Measurements from ENCODE around the gene EIF4A2. TPM values are rescaled to one million over a fixed set of nuclear protein-coding genes. Genes with fewer than 3 reads are reported as not detected.
A peak's percentile ranks its signal among the peaks of the same experiment; 100 is the strongest.
"Not testable (repeated sequence)": the region's sequence is repeated elsewhere in the genome, so short reads cannot be mapped to it uniquely, and the experiment has no call there.

EIF4A2 gene
- total and polyA plus RNA-seq, 3 experiments from 2014 or later, result 211 to 564 (median 563) TPM

DNA sequence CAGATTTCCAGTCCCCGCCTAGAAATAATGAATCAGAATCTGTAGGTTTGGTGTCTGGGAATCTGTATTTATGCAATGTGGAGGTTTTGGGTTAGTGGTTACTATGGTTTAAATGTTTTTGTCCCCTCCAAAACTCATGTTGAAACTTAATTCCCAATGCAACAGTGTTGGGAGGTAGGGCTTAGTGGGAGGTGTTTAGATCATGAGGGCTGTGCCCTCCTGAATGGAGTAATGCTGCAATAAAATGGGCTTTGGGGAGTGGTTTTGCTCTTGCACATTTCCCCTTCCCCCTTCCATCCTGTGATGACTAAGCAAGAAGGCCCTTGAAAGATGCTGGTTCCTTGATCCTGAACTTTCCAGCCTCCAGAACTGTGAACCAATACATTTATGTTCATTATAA is 32.1 kb downstream of the EIF4A2 start:
- H3K9me3 Mint-ChIP-seq, result no peaks in the 10 kb centered on the region
- peaks cover 0 to 6% of the 10 kb centered on the region in 2 donors for H3K27me3 Mint-ChIP-seq
- no peaks in the 10 kb centered on the region for H3K36me3 Mint-ChIP-seq
- Histone ChIP-seq H3K27ac (ENCODE audit: low read depth, low read length) (no peak overlapping the region), H3K4me3 (ENCODE audit: low read length) (no peak overlapping the region), H3K36me3 (ENCODE audit: insufficient read depth, low read length) (no peaks in the 10 kb centered on the region), H3K9me3 (ENCODE audit: low read length) (no peaks in the 10 kb centered on the region), H3K4me1 (ENCODE audit: insufficient read depth, low read length) (no peaks in the 10 kb centered on the region), H3K27me3 (ENCODE audit: insufficient read depth, low read length, poor library complexity, severe bottlenecking) (no peaks in the 10 kb centered on the region)
- H3K4me3 Mint-ChIP-seq, result no peak overlapping the region
- no peak overlapping the region for H3K27ac Mint-ChIP-seq
- ChIA-PET POLR2A (interaction anchor here (0.6 kb wide), 1 partner anchor 280 kb away, joined by 3 read pairs; no protein-coding TSS in a partner anchor), CTCF (interaction anchor here (13.3 kb wide), 1 partner anchor 201 kb away, joined by 217 read pairs; the partner anchor contains the start of gene AHSG)
- H3K4me1 Mint-ChIP-seq, result peaks cover 0 to 3% (median 0%) of the 10 kb centered on the region in 3 donors
- DNase-seq, result no peak

DNA sequence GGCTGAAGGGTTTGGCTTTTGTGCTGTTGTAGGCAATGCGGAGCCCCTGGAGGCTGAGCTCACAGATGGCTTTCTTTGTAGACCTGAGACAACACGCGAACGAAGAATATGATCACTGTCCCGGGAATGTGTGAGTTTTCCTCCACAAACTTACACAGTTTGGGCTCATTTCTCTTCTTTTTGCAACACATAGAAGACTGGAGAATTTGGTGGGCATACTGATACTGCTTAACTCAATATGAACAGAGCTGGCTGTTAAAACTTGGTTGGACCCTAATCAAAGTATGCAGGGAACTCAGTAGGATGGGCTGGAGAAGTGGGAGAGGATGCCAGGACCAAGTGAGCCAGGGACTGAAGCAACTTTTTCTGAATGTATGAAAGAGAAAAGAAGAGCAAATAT is 35.1 kb downstream of the EIF4A2 start:
- H3K4me3 ChIP-seq (ENCODE audit: low read length), result no peak overlapping the region
- H3K9me3 ChIP-seq (ENCODE audit: low read length), result no peaks in the 10 kb centered on the region
- no peaks in the 10 kb centered on the region for H3K4me1 ChIP-seq (ENCODE audit: insufficient read depth, low read length)
- no peaks in the 10 kb centered on the region for H3K27me3 ChIP-seq (ENCODE audit: insufficient read depth, low read length, poor library complexity, severe bottlenecking)
- ChIA-PET POLR2A (no interaction called here), CTCF (interaction anchor here (1.1 to 13.3 kb wide), 2 partner anchors 9 to 204 kb away, joined by 3 to 217 read pairs; partner anchors contain the start of gene AHSG)
- H3K4me1 Mint-ChIP-seq, result peaks cover 0 to 3% (median 0%) of the 10 kb centered on the region in 3 donors
- no peaks in the 10 kb centered on the region for H3K36me3 ChIP-seq (ENCODE audit: insufficient read depth, low read length)
- H3K36me3 Mint-ChIP-seq, result no peaks in the 10 kb centered on the region
- H3K27ac Mint-ChIP-seq, result no peak overlapping the region
- H3K27me3 Mint-ChIP-seq, result peaks cover 0 to 1% of the 10 kb centered on the region in 2 donors
- DNase-seq, result no peak
- no peaks in the 10 kb centered on the region for H3K9me3 Mint-ChIP-seq
- no peak overlapping the region for H3K4me3 Mint-ChIP-seq
- no peak overlapping the region for H3K27ac ChIP-seq (ENCODE audit: low read depth, low read length)

- H3K36me3 Mint-ChIP-seq, result no peaks in the 10 kb centered on the region
- Histone ChIP-seq H3K36me3 (ENCODE audit: insufficient read depth, low read length) (no peaks in the 10 kb centered on the region), H3K27ac (ENCODE audit: low read depth, low read length) (no peak overlapping the region), H3K27me3 (ENCODE audit: insufficient read depth, low read length, poor library complexity, severe bottlenecking) (no peaks in the 10 kb centered on the region), H3K4me1 (ENCODE audit: insufficient read depth, low read length) (no peaks in the 10 kb centered on the region), H3K4me3 (ENCODE audit: low read length) (no peak overlapping the region), H3K9me3 (ENCODE audit: low read length) (no peaks in the 10 kb centered on the region)
- H3K9me3 Mint-ChIP-seq, result no peaks in the 10 kb centered on the region
- ChIA-PET CTCF (interaction anchor here (1.1 to 13.3 kb wide), 2 partner anchors 10 to 204 kb away, joined by 3 to 217 read pairs; partner anchors contain the start of gene AHSG), POLR2A (no interaction called here)
- no peak overlapping the region for H3K4me3 Mint-ChIP-seq
- no peak overlapping the region for H3K27ac Mint-ChIP-seq
- peaks cover 0 to 1% of the 10 kb centered on the region in 2 donors for H3K27me3 Mint-ChIP-seq
- no peak for DNase-seq
- H3K4me1 Mint-ChIP-seq, result peaks cover 0 to 3% (median 0%) of the 10 kb centered on the region in 3 donors
Observed at GRCh38 chr3:186818956-186819355, 35.6 kb downstream of the EIF4A2 start.

- H3K4me1 Mint-ChIP-seq, result peaks cover 7 to 13% (median 10%) of the 10 kb centered on the region in 3 donors
- no peaks in the 10 kb centered on the region for H3K9me3 ChIP-seq (ENCODE audit: low read length)
Observed at GRCh38 chr3:186821429-186822387, 38.3 kb downstream of the EIF4A2 start.

GRCh38 chr3:186822388-186822759 is 39.0 kb downstream of the EIF4A2 start:
- H3K27ac ChIP-seq (ENCODE audit: low read depth, low read length); POLR2A ChIA-PET; H3K27me3 ChIP-seq (ENCODE audit: insufficient read depth, low read length, poor library complexity, severe bottlenecking); H3K4me3 ChIP-seq (ENCODE audit: low read length); H3K36me3 ChIP-seq (ENCODE audit: insufficient read depth, low read length); H3K9me3 ChIP-seq (ENCODE audit: low read length); H3K4me3 Mint-ChIP-seq; H3K9me3 Mint-ChIP-seq; DNase-seq; H3K36me3 Mint-ChIP-seq; H3K27ac Mint-ChIP-seq: not testable (repeated sequence)
- peaks cover 7 to 17% (median 11%) of the 10 kb centered on the region in 3 donors for H3K4me1 Mint-ChIP-seq
- CTCF ChIA-PET, result interaction anchor here (1.4 to 13.3 kb wide), 9 partner anchors 10 to 252 kb away, joined by 3 to 217 read pairs (median 6); partner anchors contain the start of genes AHSG, DNAJB11 and EIF4A2
- H3K4me1 ChIP-seq (ENCODE audit: insufficient read depth, low read length), result peaks cover 12% of the 10 kb centered on the region
- H3K27me3 Mint-ChIP-seq, result peaks cover 3 to 10% of the 10 kb centered on the region in 2 donors

More at GRCh38 chr3:186821429-186822387, 38.3 kb downstream of the EIF4A2 start:
- Histone ChIP-seq H3K27ac (ENCODE audit: low read depth, low read length) (no peak overlapping the region), H3K27me3 (ENCODE audit: insufficient read depth, low read length, poor library complexity, severe bottlenecking) (peaks cover 7% of the 10 kb centered on the region), H3K4me1 (ENCODE audit: insufficient read depth, low read length) (peaks cover 12% of the 10 kb centered on the region), H3K36me3 (ENCODE audit: insufficient read depth, low read length) (no peaks in the 10 kb centered on the region), H3K4me3 (ENCODE audit: low read length) (no peak overlapping the region)
- DNase-seq, result peak in 2 of 5 donors; percentile 32 to 33
- Mint-ChIP-seq H3K36me3 (no peaks in the 10 kb centered on the region), H3K27ac (no peak overlapping the region), H3K4me3 (peak overlapping the region in 1 of 7 donors; percentile 30), H3K27me3 (peaks cover 3 to 10% of the 10 kb centered on the region in 2 donors), H3K9me3 (no peaks in the 10 kb centered on the region)
- POLR2A ChIA-PET, result interaction anchor here (0.5 to 1.2 kb wide), 2 partner anchors 38 to 344 kb away, joined by 3 to 7 read pairs; partner anchors contain the start of gene EIF4A2
- CTCF ChIA-PET, result interaction anchor here (0.8 to 13.3 kb wide), 16 partner anchors 9 to 281 kb away, joined by 3 to 217 read pairs (median 4); partner anchors contain the start of genes AHSG, DNAJB11 and EIF4A2

DNA sequence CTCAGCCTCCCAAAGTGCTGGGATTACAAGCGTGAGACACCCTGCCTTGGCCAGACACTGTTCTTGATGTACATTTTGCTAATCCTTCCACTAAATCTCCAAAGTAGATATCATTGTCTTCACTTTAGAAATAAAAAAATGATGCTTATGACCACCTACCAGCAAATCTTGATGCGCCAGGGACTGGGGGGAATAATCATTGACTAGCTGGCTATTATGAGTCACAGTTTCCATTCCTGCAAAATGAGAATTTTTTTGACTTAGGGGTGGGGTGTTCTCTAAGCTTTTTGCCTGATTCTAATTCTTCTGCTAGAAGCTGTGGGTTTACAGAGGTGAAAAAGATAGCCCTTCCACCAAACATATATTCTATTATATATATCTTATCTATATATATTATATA is 40.0 kb downstream of the EIF4A2 start:
- ChIA-PET POLR2A (no interaction called here), CTCF (interaction anchor here (0.6 to 13.3 kb wide), 2 partner anchors 16 to 209 kb away, joined by 3 to 217 read pairs; partner anchors contain the start of gene AHSG)
- peaks cover 22% of the 10 kb centered on the region for H3K4me1 ChIP-seq (ENCODE audit: insufficient read depth, low read length)
- no peaks in the 10 kb centered on the region for H3K9me3 ChIP-seq (ENCODE audit: low read length)
- Mint-ChIP-seq H3K27ac (no peak overlapping the region), H3K27me3 (peaks cover 5 to 14% of the 10 kb centered on the region in 2 donors), H3K9me3 (no peaks in the 10 kb centered on the region), H3K36me3 (no peaks in the 10 kb centered on the region), H3K4me1 (peaks cover 10 to 23% (median 11%) of the 10 kb centered on the region in 3 donors), H3K4me3 (no peak overlapping the region)
- no peak overlapping the region for H3K4me3 ChIP-seq (ENCODE audit: low read length)
- H3K27ac ChIP-seq (ENCODE audit: low read depth, low read length), result no peak overlapping the region
- H3K36me3 ChIP-seq (ENCODE audit: insufficient read depth, low read length), result no peaks in the 10 kb centered on the region
- no peak for DNase-seq
- H3K27me3 ChIP-seq (ENCODE audit: insufficient read depth, low read length, poor library complexity, severe bottlenecking), result peaks cover 12% of the 10 kb centered on the region

DNA sequence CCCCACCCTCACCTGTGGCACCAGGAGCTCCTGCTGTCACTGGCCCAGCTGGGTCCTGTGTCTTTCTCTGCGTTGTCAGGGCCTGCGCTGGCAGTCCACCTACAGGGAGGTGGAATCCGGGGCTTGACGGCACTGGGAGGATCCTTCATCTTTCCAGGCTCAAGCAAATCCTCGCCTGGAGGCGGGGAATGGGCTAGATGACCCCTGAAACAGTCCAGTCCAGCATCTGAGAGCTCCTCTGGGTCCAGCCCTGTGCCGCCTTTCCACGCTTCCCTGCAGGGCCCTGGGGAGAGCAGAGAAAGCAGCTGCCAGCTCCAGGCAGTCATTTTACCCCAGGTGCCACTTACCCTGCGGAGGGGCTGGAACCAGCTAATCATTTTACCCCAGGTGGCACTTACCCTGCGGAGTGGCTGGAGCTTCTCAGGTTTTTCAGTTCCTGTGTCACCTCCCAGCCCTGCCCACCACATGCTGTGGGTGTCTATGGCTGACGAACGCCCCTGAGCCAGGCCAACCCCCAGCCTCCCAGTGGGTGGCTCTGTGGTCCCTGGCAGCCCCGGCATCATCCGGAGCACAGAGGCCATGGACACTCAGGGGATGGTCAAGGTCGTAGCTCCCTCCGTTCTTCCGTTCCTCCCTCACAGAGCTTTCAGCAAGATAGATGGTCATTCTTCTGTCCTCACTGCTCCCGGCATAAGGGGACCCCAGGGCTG is 41.2 kb downstream of the EIF4A2 start:
- no peak overlapping the region for H3K27ac Mint-ChIP-seq
- Histone ChIP-seq H3K27ac (ENCODE audit: low read depth, low read length) (no peak overlapping the region), H3K4me1 (ENCODE audit: insufficient read depth, low read length) (peaks cover 23% of the 10 kb centered on the region), H3K9me3 (ENCODE audit: low read length) (no peaks in the 10 kb centered on the region), H3K4me3 (ENCODE audit: low read length) (no peak overlapping the region), H3K36me3 (ENCODE audit: insufficient read depth, low read length) (no peaks in the 10 kb centered on the region), H3K27me3 (ENCODE audit: insufficient read depth, low read length, poor library complexity, severe bottlenecking) (peaks cover 20% of the 10 kb centered on the region)
- peaks cover 16 to 23% of the 10 kb centered on the region in 2 donors for H3K27me3 Mint-ChIP-seq
- no peaks in the 10 kb centered on the region for H3K36me3 Mint-ChIP-seq
- POLR2A ChIA-PET, result interaction anchor here (1.1 kb wide), 1 partner anchor 107 kb away, joined by 4 read pairs; no protein-coding TSS in a partner anchor
- CTCF ChIA-PET, result interaction anchor here (1.2 to 13.3 kb wide), 3 partner anchors 107 to 284 kb away, joined by 3 to 217 read pairs (median 6); partner anchors contain the start of gene AHSG
- no peak for DNase-seq
- no peaks in the 10 kb centered on the region for H3K9me3 Mint-ChIP-seq
- peaks cover 11 to 25% (median 11%) of the 10 kb centered on the region in 3 donors for H3K4me1 Mint-ChIP-seq
- no peak overlapping the region for H3K4me3 Mint-ChIP-seq

All from CD8-positive, alpha-beta memory T cell (primary cell).